IPS-NIHi11 (cell line): ENCODE data around the gene SLCO1A2.

Source experiments
- DNase-seq: peaks from one replicate; pipeline ENCODE4 v3.0.0; 2012; ENCODE audit warnings: mixed read lengths, low spot score

Gene SLCO1A2

GRCh38 chr12:21219206-21219605, 115.5 kb downstream of the SLCO1A2 start:
- DNase-seq = no peak
